Measurements from ENCODE around the gene TRIM45. TPM values are rescaled to one million over a fixed set of nuclear protein-coding genes. Genes with fewer than 3 reads are reported as not detected.
"Not testable (repeated sequence)": the region's sequence is repeated elsewhere in the genome, so short reads cannot be mapped to it uniquely, and the experiment has no call there.

TRIM45 gene
- total RNA-seq, 2 experiments from 2014 or later, result 0.48 to 0.60 TPM

GRCh38 chr1:117118137-117118536 is 3.4 kb downstream of the TRIM45 start:
- Mint-ChIP-seq H3K27me3 (peaks cover 27% of the 10 kb centered on the region), H3K36me3 (peaks cover 2% of the 10 kb centered on the region), H3K4me1 (peaks cover 7% of the 10 kb centered on the region), H3K4me3 (no peak overlapping the region), H3K9me3 (no peaks in the 10 kb centered on the region), H3K27ac (no peak overlapping the region)
- no peak for DNase-seq

GRCh38 chr1:117117697-117118096 is 3.9 kb downstream of the TRIM45 start:
- H3K4me1 Mint-ChIP-seq, result peaks cover 7% of the 10 kb centered on the region
- H3K4me3 Mint-ChIP-seq, result no peak overlapping the region
- peaks cover 2% of the 10 kb centered on the region for H3K36me3 Mint-ChIP-seq
- DNase-seq, result no peak
- no peaks in the 10 kb centered on the region for H3K9me3 Mint-ChIP-seq
- peaks cover 24% of the 10 kb centered on the region for H3K27me3 Mint-ChIP-seq
- no peak overlapping the region for H3K27ac Mint-ChIP-seq

DNA sequence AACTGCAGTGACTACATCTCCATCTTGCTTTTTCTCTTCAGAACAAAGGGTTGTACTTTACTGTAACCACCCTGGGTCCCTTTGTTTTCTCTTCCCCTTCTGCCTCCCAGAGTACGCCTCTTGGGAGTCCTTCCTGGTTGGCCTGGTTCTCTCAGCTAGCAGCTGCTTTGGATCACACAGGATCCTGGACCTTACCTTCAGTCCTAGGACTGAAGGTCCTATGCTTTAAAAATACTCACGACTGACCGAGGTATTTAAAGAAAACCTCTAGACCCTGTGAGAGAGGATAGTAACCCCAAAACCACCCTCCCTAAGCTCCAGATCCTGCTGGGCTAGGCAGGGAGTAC is 4.8 kb downstream of the TRIM45 start:
- no peak for DNase-seq
- peaks cover 5% of the 10 kb centered on the region for H3K4me1 Mint-ChIP-seq
- no peaks in the 10 kb centered on the region for H3K9me3 Mint-ChIP-seq
- H3K27me3 Mint-ChIP-seq, result peaks cover 21% of the 10 kb centered on the region
- no peak overlapping the region for H3K27ac Mint-ChIP-seq
- no peak overlapping the region for H3K4me3 Mint-ChIP-seq
- peaks cover 2% of the 10 kb centered on the region for H3K36me3 Mint-ChIP-seq

- no peak overlapping the region for H3K27ac Mint-ChIP-seq
Observed at GRCh38 chr1:117116090-117116783, 5.3 kb downstream of the TRIM45 start.

GRCh38 chr1:117114877-117115276 is 6.7 kb downstream of the TRIM45 start:
- no peak for DNase-seq
- peaks cover 13% of the 10 kb centered on the region for H3K27me3 Mint-ChIP-seq
- peaks cover 4% of the 10 kb centered on the region for H3K4me1 Mint-ChIP-seq
- no peak overlapping the region for H3K4me3 Mint-ChIP-seq
- H3K27ac Mint-ChIP-seq, result no peak overlapping the region
- H3K36me3 Mint-ChIP-seq, result peaks cover 2% of the 10 kb centered on the region
- no peaks in the 10 kb centered on the region for H3K9me3 Mint-ChIP-seq

More at GRCh38 chr1:117116090-117116783, 5.3 kb downstream of the TRIM45 start:
- DNase-seq, result no peak
- Mint-ChIP-seq H3K4me1 (peaks cover 4% of the 10 kb centered on the region), H3K36me3 (peaks cover 2% of the 10 kb centered on the region), H3K4me3 (no peak overlapping the region), H3K27me3 (peaks cover 21% of the 10 kb centered on the region), H3K9me3 (no peaks in the 10 kb centered on the region)

- Mint-ChIP-seq H3K4me1 (peaks cover 11% of the 10 kb centered on the region), H3K36me3 (peaks cover 4% of the 10 kb centered on the region), H3K9me3 (no peaks in the 10 kb centered on the region), H3K27me3 (peaks cover 8% of the 10 kb centered on the region), H3K27ac (no peak overlapping the region), H3K4me3 (no peak overlapping the region)
- DNase-seq, result no peak
Observed at GRCh38 chr1:117113199-117113598, 8.3 kb downstream of the TRIM45 start.

- H3K4me1 Mint-ChIP-seq, result peaks cover 11% of the 10 kb centered on the region
- H3K27me3 Mint-ChIP-seq, result peaks cover 5% of the 10 kb centered on the region
- no peaks in the 10 kb centered on the region for H3K9me3 Mint-ChIP-seq
- H3K36me3 Mint-ChIP-seq, result peaks cover 8% of the 10 kb centered on the region
- H3K27ac Mint-ChIP-seq, result no peak overlapping the region
- H3K4me3 Mint-ChIP-seq, result no peak overlapping the region
- no peak for DNase-seq
Observed at GRCh38 chr1:117112047-117112717, 9.4 kb downstream of the TRIM45 start.

- Mint-ChIP-seq H3K27ac (no peak overlapping the region), H3K27me3 (no peaks in the 10 kb centered on the region), H3K4me3 (no peak overlapping the region), H3K36me3 (peaks cover 19% of the 10 kb centered on the region), H3K4me1 (peaks cover 11% of the 10 kb centered on the region), H3K9me3 (no peaks in the 10 kb centered on the region)
- no peak for DNase-seq
Observed at GRCh38 chr1:117110774-117111173, 10.8 kb downstream of the TRIM45 start.

DNA sequence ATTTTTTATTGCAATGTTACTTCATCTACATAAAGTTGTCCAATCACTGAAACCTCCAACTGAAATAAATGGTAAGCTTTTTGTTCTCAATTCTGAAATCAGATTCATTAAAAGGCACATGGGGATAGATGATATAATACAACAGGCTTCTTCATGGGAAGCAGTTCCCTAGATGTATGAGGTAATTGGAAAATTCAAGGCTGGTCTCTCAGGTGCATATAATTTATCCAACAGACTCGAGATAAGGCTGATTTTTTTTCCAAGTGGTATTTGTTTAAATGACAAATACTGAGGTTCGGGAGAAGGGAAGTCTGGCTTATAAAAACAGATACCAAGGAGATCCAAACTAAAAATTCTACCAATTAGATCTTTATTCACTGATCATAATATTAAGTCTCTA is 14.2 kb downstream of the TRIM45 start:
- Mint-ChIP-seq H3K27ac (no peak overlapping the region), H3K36me3 (peaks cover 45% of the 10 kb centered on the region), H3K4me1 (peaks cover 11% of the 10 kb centered on the region), H3K4me3 (no peak overlapping the region), H3K27me3 (no peaks in the 10 kb centered on the region), H3K9me3 (no peaks in the 10 kb centered on the region)
- no peak for DNase-seq

DNA sequence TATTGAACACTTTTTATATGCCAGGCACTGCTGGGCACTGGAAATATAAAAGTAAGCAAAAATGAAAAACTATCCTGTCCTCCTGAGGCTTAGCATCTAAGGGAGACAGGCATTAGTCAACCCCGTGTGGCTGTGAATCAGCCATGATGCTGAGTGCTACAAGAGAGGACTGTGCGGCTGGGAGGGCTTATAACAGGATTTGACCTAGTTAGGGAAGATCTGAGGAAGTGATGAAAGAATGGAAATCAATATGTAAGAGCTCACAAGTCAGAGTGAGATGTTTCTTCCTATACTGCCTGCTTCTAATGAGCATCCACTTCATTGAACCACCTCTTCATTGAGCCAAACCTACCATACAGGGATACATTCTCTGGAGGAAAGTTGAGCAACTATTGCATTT is 15.1 kb downstream of the TRIM45 start:
- DNase-seq, result no peak
- peaks cover 11% of the 10 kb centered on the region for H3K4me1 Mint-ChIP-seq
- H3K36me3 Mint-ChIP-seq, result peaks cover 52% of the 10 kb centered on the region
- no peak overlapping the region for H3K27ac Mint-ChIP-seq
- H3K9me3 Mint-ChIP-seq, result no peaks in the 10 kb centered on the region
- H3K4me3 Mint-ChIP-seq, result no peak overlapping the region
- no peaks in the 10 kb centered on the region for H3K27me3 Mint-ChIP-seq

GRCh38 chr1:117105722-117106121 is 15.8 kb downstream of the TRIM45 start:
- Mint-ChIP-seq H3K4me3 (no peak overlapping the region), H3K27ac (no peak overlapping the region), H3K9me3 (no peaks in the 10 kb centered on the region), H3K4me1 (peaks cover 11% of the 10 kb centered on the region), H3K27me3 (no peaks in the 10 kb centered on the region), H3K36me3 (peaks cover 60% of the 10 kb centered on the region)
- DNase-seq, result no peak

DNA sequence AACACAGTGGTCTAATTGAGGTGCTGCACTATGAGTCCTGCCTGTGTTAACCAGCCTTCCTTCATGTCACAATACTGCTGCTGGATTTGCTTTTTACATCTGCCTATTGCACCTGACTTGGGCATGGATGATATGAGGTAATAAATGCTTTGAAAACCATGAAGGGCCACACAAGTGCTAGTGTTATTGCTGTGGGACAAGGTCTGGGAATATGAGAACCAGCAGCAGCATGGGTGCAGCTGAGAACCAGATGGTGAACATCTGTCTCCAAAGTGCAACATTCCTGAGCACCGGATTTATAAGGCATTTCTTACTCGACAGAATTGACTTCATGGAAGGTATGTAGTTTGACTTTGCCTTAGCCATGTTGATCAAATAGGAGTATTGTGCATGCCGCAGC is 16.6 kb downstream of the TRIM45 start:
- no peaks in the 10 kb centered on the region for H3K27me3 Mint-ChIP-seq
- no peaks in the 10 kb centered on the region for H3K9me3 Mint-ChIP-seq
- H3K36me3 Mint-ChIP-seq, result peaks cover 67% of the 10 kb centered on the region
- H3K27ac Mint-ChIP-seq, result no peak overlapping the region
- no peak overlapping the region for H3K4me3 Mint-ChIP-seq
- peaks cover 8% of the 10 kb centered on the region for H3K4me1 Mint-ChIP-seq
- no peak for DNase-seq

- peaks cover 81% of the 10 kb centered on the region for H3K36me3 Mint-ChIP-seq
- not testable (repeated sequence) for H3K27ac Mint-ChIP-seq, DNase-seq, H3K9me3 Mint-ChIP-seq, H3K4me1 Mint-ChIP-seq, H3K27me3 Mint-ChIP-seq, H3K4me3 Mint-ChIP-seq
Observed at GRCh38 chr1:117101858-117102257, 19.7 kb downstream of the TRIM45 start.

- Mint-ChIP-seq H3K36me3 (peaks cover 79% of the 10 kb centered on the region), H3K27ac (no peak overlapping the region), H3K27me3 (no peaks in the 10 kb centered on the region), H3K9me3 (no peaks in the 10 kb centered on the region), H3K4me3 (no peak overlapping the region), H3K4me1 (no peaks in the 10 kb centered on the region)
- no peak for DNase-seq
Observed at GRCh38 chr1:117101334-117101733, 20.2 kb downstream of the TRIM45 start.

- no peaks in the 10 kb centered on the region for H3K27me3 Mint-ChIP-seq
- no peak overlapping the region for H3K27ac Mint-ChIP-seq
- H3K4me1 Mint-ChIP-seq, result peaks cover 7% of the 10 kb centered on the region
- H3K36me3 Mint-ChIP-seq, result peaks cover 75% of the 10 kb centered on the region
- H3K9me3 Mint-ChIP-seq, result no peaks in the 10 kb centered on the region
- H3K4me3 Mint-ChIP-seq, result no peak overlapping the region
- DNase-seq, result no peak
Observed at GRCh38 chr1:117098287-117098890, 23.2 kb downstream of the TRIM45 start.

GRCh38 chr1:117097443-117097842 is 24.1 kb downstream of the TRIM45 start:
- peaks cover 76% of the 10 kb centered on the region for H3K36me3 Mint-ChIP-seq

More at GRCh38 chr1:117097443-117097842, 24.1 kb downstream of the TRIM45 start:
- H3K27me3 Mint-ChIP-seq, result no peaks in the 10 kb centered on the region
- no peak overlapping the region for H3K27ac Mint-ChIP-seq
- no peaks in the 10 kb centered on the region for H3K9me3 Mint-ChIP-seq
- no peak overlapping the region for H3K4me3 Mint-ChIP-seq
- H3K4me1 Mint-ChIP-seq, result peaks cover 17% of the 10 kb centered on the region
- no peak for DNase-seq

Data from activated naive CD8-positive, alpha-beta T cell treated with anti-CD3 and anti-CD28 coated beads for 36 hours (primary cell).